ENCODE measurements around the gene BANF2.

The BANF2 gene

DNA sequence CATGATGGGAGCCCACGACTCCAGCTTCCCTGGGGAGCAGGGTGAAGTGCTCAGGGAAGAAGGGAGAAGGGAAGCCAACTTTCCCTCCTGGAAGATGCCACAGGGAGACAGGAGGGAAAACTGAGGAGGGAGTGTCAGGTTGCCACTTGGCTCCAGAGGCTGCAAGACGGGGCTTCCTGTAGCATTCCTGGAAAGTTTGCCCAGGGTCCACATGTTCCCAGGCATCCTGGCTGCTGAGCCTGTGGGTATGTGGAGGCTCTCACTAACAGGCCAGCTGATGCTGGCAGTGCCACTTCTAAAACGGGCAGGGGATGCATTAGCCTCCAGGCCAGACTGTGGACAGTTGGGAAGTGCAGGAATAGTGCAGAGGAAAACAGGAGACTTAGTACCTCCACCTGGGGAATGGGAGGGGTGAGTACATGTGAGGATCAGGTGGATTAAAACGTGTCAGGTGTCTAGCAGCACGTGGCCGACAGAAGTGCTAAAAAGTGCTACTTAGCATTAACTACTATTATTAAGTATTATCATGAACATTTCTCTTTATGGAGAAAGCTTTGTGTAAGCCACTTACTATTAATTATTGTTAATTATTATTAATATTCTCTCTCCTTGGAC lies 33.2 kb downstream of the BANF2 start:
- no peak overlapping the region for H3K4me3 ChIP-seq (replicated peaks; ENCODE audit: low read depth, low read length)
- no peak for DNase-seq (ENCODE audit: extremely low read depth, low read depth)
- TF ChIP-seq, protein P1, sequence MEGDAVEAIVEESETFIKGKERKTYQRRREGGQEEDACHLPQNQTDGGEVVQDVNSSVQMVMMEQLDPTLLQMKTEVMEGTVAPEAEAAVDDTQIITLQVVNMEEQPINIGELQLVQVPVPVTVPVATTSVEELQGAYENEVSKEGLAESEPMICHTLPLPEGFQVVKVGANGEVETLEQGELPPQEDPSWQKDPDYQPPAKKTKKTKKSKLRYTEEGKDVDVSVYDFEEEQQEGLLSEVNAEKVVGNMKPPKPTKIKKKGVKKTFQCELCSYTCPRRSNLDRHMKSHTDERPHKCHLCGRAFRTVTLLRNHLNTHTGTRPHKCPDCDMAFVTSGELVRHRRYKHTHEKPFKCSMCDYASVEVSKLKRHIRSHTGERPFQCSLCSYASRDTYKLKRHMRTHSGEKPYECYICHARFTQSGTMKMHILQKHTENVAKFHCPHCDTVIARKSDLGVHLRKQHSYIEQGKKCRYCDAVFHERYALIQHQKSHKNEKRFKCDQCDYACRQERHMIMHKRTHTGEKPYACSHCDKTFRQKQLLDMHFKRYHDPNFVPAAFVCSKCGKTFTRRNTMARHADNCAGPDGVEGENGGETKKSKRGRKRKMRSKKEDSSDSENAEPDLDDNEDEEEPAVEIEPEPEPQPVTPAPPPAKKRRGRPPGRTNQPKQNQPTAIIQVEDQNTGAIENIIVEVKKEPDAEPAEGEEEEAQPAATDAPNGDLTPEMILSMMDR (IDR thresholded peaks at IDR 0.05; ENCODE audit: low read depth, low read length, missing control alignments): no peak

DNA sequence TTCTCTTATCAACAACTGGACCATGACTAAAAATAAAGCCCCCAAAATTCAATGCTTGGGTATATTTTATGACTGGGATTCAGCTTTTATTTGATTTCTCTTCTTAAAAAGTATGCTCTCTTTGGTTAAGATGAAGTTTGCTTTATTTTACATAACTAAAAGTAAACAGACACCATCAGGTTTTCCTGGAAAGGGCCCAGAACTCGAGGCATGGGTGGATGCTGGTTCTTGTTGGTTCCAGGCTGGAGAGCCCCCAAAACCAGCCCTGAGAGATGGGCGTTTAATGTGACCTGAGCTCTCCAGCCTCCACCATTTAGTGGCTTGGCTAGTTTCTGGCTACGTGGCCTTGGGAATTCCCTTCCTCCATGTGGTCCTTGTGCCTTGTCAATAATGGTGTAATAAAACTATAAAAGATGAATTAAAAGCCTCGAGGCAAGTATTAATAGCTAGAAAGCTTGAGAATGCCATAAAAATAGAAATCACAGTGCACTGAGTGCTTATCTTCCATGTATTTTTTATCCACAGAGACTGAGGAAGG lies 34.1 kb downstream of the BANF2 start:
- TF ChIP-seq, protein P1 (IDR thresholded peaks at IDR 0.05; ENCODE audit: low read depth, low read length, missing control alignments): no peak
- no peak for DNase-seq (ENCODE audit: extremely low read depth, low read depth)
- H3K4me3 ChIP-seq (replicated peaks; ENCODE audit: low read depth, low read length): no peak overlapping the region

DNA sequence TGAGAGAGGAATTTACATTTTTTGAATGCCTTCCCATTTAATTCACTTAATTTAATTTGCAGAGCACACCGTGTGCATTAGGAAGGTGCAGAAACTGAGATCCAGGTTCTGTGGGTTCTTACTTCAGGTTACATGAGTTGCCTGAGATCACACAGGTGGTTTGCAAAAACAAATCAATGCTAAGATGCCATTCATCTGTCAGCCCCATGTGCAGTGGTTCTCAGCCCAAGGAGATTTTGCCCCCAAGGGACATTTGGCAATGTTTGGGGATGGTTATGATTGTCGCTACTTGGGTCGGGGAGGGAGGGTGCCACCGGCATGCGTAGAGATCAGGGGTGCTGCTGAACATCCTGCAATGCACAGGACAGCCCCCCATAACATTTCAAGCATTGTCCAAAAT lies 34.6 kb downstream of the BANF2 start:
- no peak overlapping the region for H3K4me3 ChIP-seq (replicated peaks; ENCODE audit: low read depth, low read length)
- TF ChIP-seq, protein P1 (IDR thresholded peaks at IDR 0.05; ENCODE audit: low read depth, low read length, missing control alignments): no peak

DNA sequence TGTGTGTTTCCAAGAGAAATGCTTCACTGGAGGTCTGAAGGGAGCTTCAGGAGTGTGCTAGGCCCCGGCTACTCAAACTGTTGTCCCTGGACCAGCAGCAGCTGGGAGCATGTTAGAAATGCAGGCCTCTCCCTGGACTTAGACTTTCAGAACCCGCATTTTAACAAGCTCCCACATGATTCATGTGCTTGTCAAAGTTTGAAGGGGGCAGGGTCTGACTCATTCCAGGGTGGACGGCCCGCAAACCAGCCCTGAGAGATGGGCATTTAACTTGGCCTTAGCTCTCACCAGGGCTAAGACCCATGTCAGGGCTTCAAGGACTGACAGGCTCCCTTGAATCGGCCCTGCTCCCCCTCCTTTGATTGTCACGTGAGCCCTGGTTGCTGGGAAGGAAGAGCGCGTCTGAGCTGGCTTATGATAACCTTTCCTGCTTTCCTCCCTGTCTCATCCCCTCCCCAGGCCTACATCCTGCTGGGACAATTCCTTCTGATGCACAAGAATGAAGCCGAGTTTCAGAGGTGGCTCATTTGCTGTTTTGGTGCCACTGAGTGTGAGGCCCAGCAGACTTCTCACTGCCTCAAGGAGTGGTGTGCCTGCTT lies 35.5 kb downstream of the BANF2 start:
- DNase-seq (ENCODE audit: extremely low read depth, low read depth): no peak

More for the DNA sequence above, 34.6 kb downstream of the BANF2 start:
- no peak for DNase-seq (ENCODE audit: extremely low read depth, low read depth)

DNA sequence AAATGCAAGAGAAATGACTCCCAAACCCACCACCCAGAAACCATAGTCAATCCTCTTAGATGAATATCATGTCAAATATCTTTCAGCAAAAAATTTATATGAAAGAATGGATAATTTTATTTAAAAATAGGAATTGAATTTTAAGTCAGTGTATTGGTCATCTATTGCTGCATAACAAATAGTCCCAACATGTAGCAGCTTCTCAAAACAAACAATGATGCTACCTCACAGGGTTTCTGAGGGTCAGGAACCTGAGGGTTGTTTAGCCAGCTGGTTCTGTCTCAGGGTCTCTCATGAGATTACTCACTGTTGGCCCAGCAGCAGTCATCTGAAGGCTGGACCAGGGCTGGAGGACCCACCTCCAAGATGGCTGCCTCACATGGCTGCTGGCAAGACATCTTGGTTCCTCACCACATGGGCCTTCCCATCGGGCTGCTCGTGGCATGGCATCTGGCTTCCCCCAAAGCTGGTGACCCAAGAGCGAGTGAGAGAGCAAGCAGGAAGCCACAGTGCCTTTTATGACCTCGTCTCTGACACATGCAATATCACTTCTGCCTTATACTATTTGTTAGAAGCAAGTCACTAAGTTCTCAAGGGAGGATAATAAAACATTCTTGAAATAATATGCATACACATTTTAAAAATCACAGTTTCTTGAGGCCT lies 36.3 kb downstream of the BANF2 start:
- no peak for DNase-seq (ENCODE audit: extremely low read depth, low read depth)
- TF ChIP-seq, protein P1 (IDR thresholded peaks at IDR 0.05; ENCODE audit: low read depth, low read length, missing control alignments): no peak

More for the DNA sequence above, 35.5 kb downstream of the BANF2 start:
- H3K4me3 ChIP-seq (replicated peaks; ENCODE audit: low read depth, low read length): no peak overlapping the region
- TF ChIP-seq, protein P1 (IDR thresholded peaks at IDR 0.05; ENCODE audit: low read depth, low read length, missing control alignments): no peak

DNA sequence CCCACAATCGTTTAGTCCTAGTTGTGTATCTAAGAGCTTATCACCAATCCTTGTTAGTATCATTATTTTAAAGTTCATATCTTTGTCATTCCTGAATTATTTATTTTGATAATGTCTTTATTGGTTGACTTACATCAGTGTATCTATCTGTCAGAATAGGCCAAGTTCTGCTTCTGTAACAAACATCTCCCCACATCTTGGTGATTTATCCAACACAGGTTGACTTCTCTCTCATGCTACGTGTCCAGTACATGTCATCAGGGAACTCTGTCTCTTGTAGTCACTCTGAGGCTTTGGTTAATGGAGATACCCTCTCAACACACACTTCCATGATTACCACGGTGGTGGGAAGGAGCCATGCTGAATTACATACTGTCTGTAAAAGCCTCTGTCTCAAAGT lies 38.4 kb downstream of the BANF2 start:
- TF ChIP-seq, protein P1 (IDR thresholded peaks at IDR 0.05; ENCODE audit: low read depth, low read length, missing control alignments): no peak
- DNase-seq (ENCODE audit: extremely low read depth, low read depth): no peak
- no peak overlapping the region for H3K4me3 ChIP-seq (replicated peaks; ENCODE audit: low read depth, low read length)

More for the DNA sequence above, 36.3 kb downstream of the BANF2 start:
- no peak overlapping the region for H3K4me3 ChIP-seq (replicated peaks; ENCODE audit: low read depth, low read length)
